H1 (cell line): Measurements from ENCODE around the gene CAT. TPM values are rescaled to one million over a fixed set of nuclear protein-coding genes. Genes with fewer than 3 reads are reported as not detected.

ENCODE experiments used
- CHD2 ChIP-seq: IDR thresholded peaks from 2 replicates; pipeline ENCODE4 v1.6.1; 2012; ENCODE audit warnings: low read length, improper control_type of control experiment
- CREB1 ChIP-seq: IDR thresholded peaks from 2 replicates; pipeline ENCODE4 v1.6.1; 2012; ENCODE audit warnings: inconsistent platforms
- CTBP2 ChIP-seq: IDR thresholded peaks from 2 replicates; pipeline ENCODE4 v1.7.0; 2011; ENCODE audit warnings: borderline replicate concordance, mild to moderate bottlenecking, moderate library complexity, mixed read lengths, low read length; ENCODE audit not compliant: insufficient read depth, insufficient read length
- SRF ChIP-seq: IDR thresholded peaks from 2 replicates; pipeline ENCODE4 v1.6.1; 2011; ENCODE audit warnings: mild to moderate bottlenecking, low read depth, low read length, moderate library complexity
- ZNF274 ChIP-seq: IDR thresholded peaks from 2 replicates; pipeline ENCODE4 v1.7.0; 2012; ENCODE audit warnings: low read length, borderline replicate concordance; ENCODE audit errors: extremely low read depth
- polyA plus RNA-seq, 7 experiments: library from polyadenylated mRNA; depleted of rRNA in 3 of 7; stranded (reverse) in 5 of 7; unstranded in 2 of 7; fragments of >200 nt in 5 of 7; fragments of 200-250 nt in 2 of 7; gene quantifications; 1 replicate in 5 of 7; 2 replicates in 1 of 7; 4 replicates in 1 of 7; pipeline versions ENCODE4 v1.2.1 to v1.2.3, GENCODE V29; 2011 to 2013; ENCODE audit warnings: missing spikeins in 2 of 7, mixed read lengths in 2 of 7
- total RNA-seq: library from RNA; stranded (reverse); fragmentation: NEBNext Ultra II Directional; extraction: Animal tissue kit (Norgen Biotek cat#: 25700); gene quantifications from 2 replicates; pipeline ENCODE4 v1.2.1, GENCODE V29; 2021

Gene CAT
- total and polyA plus RNA-seq, 2 of the 8 experiments (the other 6 are each of a cell fraction or from before 2014, with no cell fraction given), result 9.6 to 15.0 TPM

- TF ChIP-seq CTBP2 (no peak), CHD2 (no peak), SRF (no peak), ZNF274 (no peak), CREB1 (no peak)
Measured at GRCh38 chr11:34403431-34403830, 35.3 kb upstream of the CAT start (continued).
